Heart left ventricle (tissue), 16 donors: ENCODE measurements around the gene RAF1. TPM values are rescaled to one million over a fixed set of nuclear protein-coding genes. Genes with fewer than 3 reads are reported as not detected.
A peak's percentile ranks its signal among the peaks of the same experiment; 100 is the strongest.

Experiments
- ATAC-seq, 4 donors: fragments of 200-7000 bp; cut with Tn5 transposase; one replicate each; pipeline ENCODE4 v1.9.1; 2020 to 2022; ENCODE audit warnings: moderate library complexity in 4 of 4, mild to moderate bottlenecking in 3 of 4, moderate number of reproducible peaks in 1 of 4
- DNase-seq, 5 donors: peaks; one replicate each; pipeline ENCODE4 v3.0.0-alpha.2; 2020
- H3K27ac ChIP-seq, 12 donors: fragments of 200-600 bp; sonication (generic) in 4 of 12; one replicate each; pipeline versions ENCODE4 v1.5.0 to v1.8.0; 2016 to 2022; ENCODE audit warnings: mild to moderate bottlenecking in 2 of 12
- H3K27me3 ChIP-seq, 9 donors: fragments of 200-600 bp; sonication (generic) in 2 of 9; one replicate each; pipeline versions ENCODE4 v1.5.1 to v1.8.0; 2016 to 2022; ENCODE audit warnings: mild to moderate bottlenecking in 3 of 9
- H3K36me3 ChIP-seq, 9 donors: fragments of 200-600 bp; sonication (generic) in 2 of 9; one replicate each; pipeline versions ENCODE4 v1.5.0 to v1.8.0; 2018 to 2022; ENCODE audit warnings: mild to moderate bottlenecking in 2 of 9
- H3K4me1 ChIP-seq, 12 donors: fragments of 200-600 bp; sonication (generic) in 4 of 12; one replicate each; pipeline versions ENCODE4 v1.5.0 to v1.8.0; 2016 to 2022; ENCODE audit warnings: mild to moderate bottlenecking in 3 of 12
- H3K4me3 ChIP-seq, 12 donors: fragments of 200-600 bp; sonication (generic) in 4 of 12; one replicate each; pipeline versions ENCODE4 v1.5.0 to v1.8.0; 2017 to 2022; ENCODE audit warnings: mild to moderate bottlenecking in 9 of 12, moderate library complexity in 4 of 12
- H3K9me3 ChIP-seq, 12 donors: fragments of 200-600 bp; sonication (generic) in 4 of 12; one replicate each; pipeline versions ENCODE4 v1.5.0 to v1.8.0; 2016 to 2022; ENCODE audit warnings: mild to moderate bottlenecking in 1 of 12
- CTCF ChIP-seq, 12 donors: fragments of 200-600 bp; sonication (generic) in 4 of 12; IDR thresholded peaks; one replicate each; pipeline versions ENCODE4 v1.5.0 to v1.8.0; 2018 to 2022; ENCODE audit warnings: antibody characterized with exemption in 12 of 12, mild to moderate bottlenecking in 5 of 12
- POLR2A ChIP-seq, 2 donors: fragments of 450-650 bp; IDR thresholded peaks; one replicate each; pipeline ENCODE4 v1.6.1; 2017; ENCODE audit warnings: antibody characterized with exemption in 2 of 2, mild to moderate bottlenecking in 2 of 2, moderate library complexity in 2 of 2
- WGBS, 4 donors: extraction: QIAGEN DNeasy Blood & Tissue Kit in 2 of 4; methylation state at CpG; one replicate each; pipeline versions ENCODE4 v1.1.5 to v1.1.7; 2013 to 2018; 5-methylcytosine and 5-hydroxymethylcytosine counted together
- intact Hi-C, 10 donors: fragments of 100-400 bp; cut with DNase I; formaldehyde crosslinking; loops; one replicate each; pipeline versions ENCODE4 v1.11.1 to v1.14.2; 2022
- polyA plus RNA-seq, 2 donors: library from polyadenylated mRNA; stranded (reverse); fragments of 200-250 nt; gene quantifications; one replicate each; pipeline ENCODE4 v1.2.3, GENCODE V29; 2013
- total RNA-seq, 9 donors: library from RNA; depleted of rRNA in 2 of 9; stranded (reverse); fragments of >200 nt in 2 of 9; fragmentation: NEBNext Ultra II Directional in 3 of 9; extraction: Animal tissue kit (Norgen Biotek cat#: 25700) in 3 of 9; gene quantifications; one replicate each; pipeline versions ENCODE4 v1.1.0 to v1.2.4, GENCODE V29; 2016 to 2023
- donor health status: ischemic (EF 13 %, LVEDD 7.1; RV severe dilation, severe dysfunction).
- donor health status: healthy with polysubstance abuse.
- donor health status: DM: no; HTN: yes; CAD: no.
- donor health status: DM: no; HTN: no; CAD: no.
- donor health status: ischemic (EF 25% LVEDD 6.9; RV normal size, moderate dysfunction).
- donor health status: ischemic (EF 25% LVEDD 5.7; RV mildly dilated, moderate dysfunction).
- donor health status: healthy.
- donor health status: DM: yes; HTN: yes; CAD: no.
- donor health status: ischemic (EF 35%, LVEDD 5.7; RV mildly dilated, moderate dysfunction).
- donor health status: nonischemic (EF 11% LVEDD 7.7; RV severe dilation, severe dysfunction).
- donor health status: DM: yes; HTN: yes; CAD: no.
- donor health status: PGD.
- donor health status: ischemic (EF 29% LVEDD 5.4; RV normal size, mild dysfunction).
- donor health status: nonischemic (EF 23%, LVEDD 6.1; RV moderate dilation, normal function).

RAF1 gene
- total and polyA plus RNA-seq, 11 donors = 62.7 to 197 (median 135) TPM

GRCh38 chr3:12585970-12586369, 77.9 kb downstream of the RAF1 start:
- Histone ChIP-seq H3K36me3 (peaks cover 2 to 99% (median 96%) of the 10 kb centered on the region in 9 donors), H3K27ac (peak overlapping the region in 4 of 12 donors; percentile 7 to 71 (median 60)), H3K4me3 (no peak overlapping the region), H3K9me3 (no peaks in the 10 kb centered on the region), H3K4me1 (peaks cover 0 to 35% (median 6%) of the 10 kb centered on the region in 12 donors), H3K27me3 (no peaks in the 10 kb centered on the region)
- intact Hi-C loops = loop anchor here in 1 of 10 donors (10.0 kb wide), 1 partner anchor 139 kb away; no protein-coding TSS in a partner anchor
- DNase-seq (no peak), ATAC-seq (no peak)
- 65 to 73% (median 71%) methylated on average over 5 of the region's 5 CpGs for WGBS, 4 donors
- TF ChIP-seq CTCF (IDR thresholded peaks at IDR 0.05) = no peak
- TF ChIP-seq POLR2A (IDR thresholded peaks at IDR 0.05) = no peak

GRCh38 chr3:12585181-12585580, 78.7 kb downstream of the RAF1 start:
- Histone ChIP-seq H3K36me3 (peaks cover 2 to 100% (median 95%) of the 10 kb centered on the region in 9 donors), H3K9me3 (no peaks in the 10 kb centered on the region), H3K27me3 (no peaks in the 10 kb centered on the region), H3K4me3 (no peak overlapping the region), H3K27ac (peak overlapping the region in 1 of 12 donors; percentile 5), H3K4me1 (peaks cover 0 to 35% (median 6%) of the 10 kb centered on the region in 12 donors)
- intact Hi-C loops = loop anchor here in 1 of 10 donors (10.0 kb wide), 1 partner anchor 140 kb away; no protein-coding TSS in a partner anchor
- DNase-seq (no peak), ATAC-seq (no peak)
- 52 to 76% (median 65%) methylated on average over 3 of the region's 3 CpGs for WGBS, 4 donors
- TF ChIP-seq POLR2A (IDR thresholded peaks at IDR 0.05) = no peak
- TF ChIP-seq CTCF (IDR thresholded peaks at IDR 0.05) = no peak

GRCh38 chr3:12584083-12584482, 79.8 kb downstream of the RAF1 start:
- 87 to 94% (median 90%) methylated on average over 2 of the region's 2 CpGs for WGBS, 4 donors
- intact Hi-C loops = loop anchor here in 1 of 10 donors (10.0 kb wide), 1 partner anchor 141 kb away; no protein-coding TSS in a partner anchor
- peaks cover 0 to 35% (median 9%) of the 10 kb centered on the region in 12 donors for H3K4me1 ChIP-seq
- TF ChIP-seq CTCF (IDR thresholded peaks at IDR 0.05) = no peak
- TF ChIP-seq POLR2A (IDR thresholded peaks at IDR 0.05) = no peak
- no peak overlapping the region for H3K4me3 ChIP-seq
- peaks cover 2 to 100% (median 95%) of the 10 kb centered on the region in 9 donors for H3K36me3 ChIP-seq
- no peak overlapping the region for H3K27ac ChIP-seq
- H3K27me3 ChIP-seq = no peaks in the 10 kb centered on the region
- DNase-seq (no peak), ATAC-seq (peak in 1 of 4 donors; percentile 4)
- H3K9me3 ChIP-seq = no peaks in the 10 kb centered on the region

GRCh38 chr3:12583280-12583679, 80.6 kb downstream of the RAF1 start:
- TF ChIP-seq POLR2A (IDR thresholded peaks at IDR 0.05) (no peak), CTCF (IDR thresholded peaks at IDR 0.05) (no peak)
- DNase-seq = no peak
- H3K9me3 ChIP-seq = no peaks in the 10 kb centered on the region
- H3K4me1 ChIP-seq = peaks cover 0 to 27% (median 9%) of the 10 kb centered on the region in 12 donors
- H3K27me3 ChIP-seq = no peaks in the 10 kb centered on the region
- ATAC-seq = no peak
- H3K27ac ChIP-seq = peak overlapping the region in 1 of 12 donors; percentile 15
- H3K4me3 ChIP-seq = no peak overlapping the region
- peaks cover 2 to 100% (median 95%) of the 10 kb centered on the region in 9 donors for H3K36me3 ChIP-seq
- intact Hi-C loops = loop anchor here in 1 of 10 donors (10.0 kb wide), 1 partner anchor 142 kb away; no protein-coding TSS in a partner anchor
